AG04449 (cell line): Measurements from ENCODE around the gene SAFB.

Experiments
- CTCF ChIA-PET: fragments of 350-600 bp; formaldehyde crosslinking; extraction: SDS; loops from one replicate; lab custom pipeline; 2021; ENCODE audit warnings: antibody characterized with exemption; lab: Yijun Ruan, JAX
- POLR2A ChIA-PET: fragments of 400-600, 350-600 bp; formaldehyde crosslinking; extraction: SDS; loops from one replicate; lab custom pipeline; 2020; ENCODE audit warnings: antibody characterized with exemption, inconsistent platforms; lab: Yijun Ruan, JAX
- DNase-seq: peaks from one replicate; pipeline ENCODE4 v3.0.0-alpha.2; 2010; ENCODE audit warnings: low read depth, low spot score
- H3K4me3 ChIP-seq: 2 replicates; pipeline ENCODE4 v1.5.1; 2011; ENCODE audit warnings: low read depth, mild to moderate bottlenecking, control low read depth, low read length
- CTCF ChIP-seq: IDR thresholded peaks from one replicate; pipeline ENCODE4 v1.5.1; 2011; ENCODE audit warnings: mild to moderate bottlenecking, moderate library complexity, low read length, control low read depth, inconsistent platforms; ENCODE audit not compliant: insufficient read depth; ENCODE audit errors: missing control alignments

The SAFB gene

DNA sequence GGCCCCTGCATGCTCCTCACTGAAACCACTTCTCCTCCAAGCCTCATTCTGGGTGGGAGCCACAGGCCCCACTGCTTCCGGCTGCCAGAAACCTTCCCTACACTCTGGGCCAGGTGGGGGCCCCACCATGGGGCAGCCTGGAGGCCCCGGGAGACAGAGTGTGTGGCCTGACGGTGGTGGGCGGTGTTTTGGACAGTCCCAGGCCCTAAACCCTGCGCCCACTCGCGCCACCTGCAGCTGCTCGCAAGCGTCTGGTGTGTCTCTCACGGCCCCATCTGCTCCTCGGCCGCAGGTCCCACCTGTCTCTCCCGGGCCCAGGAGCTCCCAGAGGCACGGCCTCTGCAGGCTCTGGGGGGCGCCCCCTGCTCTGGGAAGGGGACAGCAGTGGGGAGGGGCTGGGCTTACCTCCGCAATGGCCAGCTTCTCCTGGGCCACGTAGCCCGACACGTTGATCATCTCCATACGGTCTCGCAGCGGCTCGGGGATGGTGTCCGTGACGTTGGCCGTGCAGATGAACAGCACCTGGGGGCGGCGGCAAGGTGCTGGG is 72.8 kb downstream of the SAFB start:
- DNase-seq: no peak
- no peak overlapping the region for H3K4me3 ChIP-seq
- TF ChIP-seq CTCF: no peak
- CTCF ChIA-PET: no interaction called here
- POLR2A ChIA-PET: interaction anchor here (0.9 kb wide), 1 partner anchor 23 kb away, joined by 3 read pairs; no protein-coding TSS in a partner anchor

- ChIA-PET POLR2A (interaction anchor here (0.9 kb wide), 1 partner anchor 22 kb away, joined by 3 read pairs; no protein-coding TSS in a partner anchor), CTCF (interaction anchor here (5.2 kb wide), 1 partner anchor 8 kb away, joined by 38 read pairs; the partner anchor contains the start of gene RPL36)
- TF ChIP-seq CTCF: no peak
- H3K4me3 ChIP-seq: no peak overlapping the region
- no peak for DNase-seq
These were observed 73.5 kb downstream of the SAFB start for GRCh38 chr19:5696196-5697021.

- POLR2A ChIA-PET: interaction anchor here (1.1 kb wide), 1 partner anchor 7 kb away, joined by 5 read pairs; the partner anchor contains the start of gene RPL36
- no peak overlapping the region for H3K4me3 ChIP-seq
- no peak for TF ChIP-seq CTCF
- CTCF ChIA-PET: interaction anchor here (0.7 to 5.2 kb wide), 2 partner anchors 9 to 23 kb away, joined by 3 to 38 read pairs; partner anchors contain the start of genes CATSPERD and RPL36
- no peak for DNase-seq
These were observed 74.4 kb downstream of the SAFB start for GRCh38 chr19:5697022-5697889.

DNA sequence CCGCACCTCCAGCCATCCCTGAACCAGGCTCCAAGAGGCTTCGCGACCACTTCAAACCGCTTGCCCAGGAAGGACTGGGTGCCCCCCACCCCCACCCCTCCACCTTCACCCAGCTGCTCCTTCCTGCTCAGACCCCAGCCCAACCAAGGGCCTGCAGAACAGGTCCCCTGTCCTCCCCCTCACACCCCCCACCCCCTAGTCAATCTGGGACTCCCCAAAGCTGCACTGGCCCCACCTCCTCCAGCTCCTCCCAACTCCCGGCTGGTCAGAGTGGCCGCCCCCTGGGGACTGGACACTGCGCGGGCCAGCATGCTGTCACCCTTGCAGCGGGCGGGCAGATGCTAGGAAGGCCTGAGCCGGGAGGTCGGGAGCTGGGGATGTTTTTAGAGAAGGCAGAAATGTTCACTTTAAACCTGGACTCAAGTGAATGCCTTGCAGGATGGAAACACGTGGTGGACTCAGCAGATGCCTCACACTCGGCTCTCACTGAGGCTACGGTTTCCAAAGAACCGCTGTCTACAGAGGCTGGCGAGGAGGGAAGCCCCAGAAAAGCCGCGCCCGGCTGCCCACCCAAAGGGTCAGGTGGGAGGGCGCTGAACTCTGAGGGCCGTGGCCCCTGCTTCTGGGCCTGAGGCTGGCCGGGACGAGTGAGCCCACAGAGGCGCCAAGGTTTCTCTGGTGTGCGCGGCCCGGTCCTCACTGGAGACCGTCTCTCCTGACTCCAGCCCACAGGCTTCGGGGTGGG is 75.2 kb downstream of the SAFB start:
- CTCF ChIA-PET: interaction anchor here (0.7 to 5.2 kb wide), 3 partner anchors 7 to 23 kb away, joined by 3 to 38 read pairs (median 4); partner anchors contain the start of genes CATSPERD and RPL36
- POLR2A ChIA-PET: interaction anchor here (1.1 to 1.7 kb wide), 2 partner anchors 7 to 8 kb away, joined by 4 to 5 read pairs; partner anchors contain the start of gene RPL36
- no peak for DNase-seq
- no peak for TF ChIP-seq CTCF
- no peak overlapping the region for H3K4me3 ChIP-seq

DNA sequence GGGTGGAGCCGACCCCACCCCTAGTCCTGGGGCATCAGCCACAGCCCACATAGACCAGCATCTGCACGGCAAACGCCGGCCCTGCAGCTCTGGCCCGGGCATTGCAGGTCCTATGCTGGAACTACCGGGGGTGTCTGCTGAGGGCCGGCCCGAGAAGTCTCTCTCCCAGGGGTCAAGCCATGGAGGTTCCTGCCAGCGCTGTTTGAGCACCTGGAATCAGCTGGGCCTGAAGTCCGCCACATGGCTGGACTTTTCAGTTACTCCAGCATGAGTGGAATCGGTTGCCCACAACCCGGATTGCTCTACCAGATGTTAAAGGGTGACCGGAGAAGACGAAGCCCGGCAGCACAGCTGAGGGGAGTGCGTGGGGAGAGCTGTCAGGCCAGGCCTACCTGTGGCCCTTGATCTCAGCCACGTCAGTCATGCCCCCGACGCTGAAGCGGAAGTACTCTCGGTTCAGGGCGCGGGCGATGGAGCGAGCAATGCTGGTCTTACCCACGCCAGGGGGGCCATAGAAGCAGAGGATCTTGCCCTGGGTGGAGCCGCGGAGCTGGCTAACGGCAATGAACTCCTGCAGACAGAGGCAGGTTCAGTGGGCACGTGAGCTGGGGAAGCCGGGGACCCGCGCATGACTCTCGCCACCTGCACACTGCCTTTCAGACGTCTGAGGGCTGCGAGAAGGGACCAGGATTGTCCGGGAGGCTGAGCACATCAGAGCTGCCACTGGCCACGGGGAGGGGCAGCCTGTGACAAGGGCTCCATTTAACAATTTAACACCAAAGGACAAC is 75.9 kb downstream of the SAFB start:
- ChIA-PET POLR2A (interaction anchor here (1.1 to 1.7 kb wide), 3 partner anchors 8 to 9 kb away, joined by 4 to 5 read pairs (median 5); partner anchors contain the start of gene RPL36), CTCF (interaction anchor here (0.8 to 5.2 kb wide), 3 partner anchors 8 to 11 kb away, joined by 4 to 38 read pairs (median 5); partner anchors contain the start of gene RPL36)
- no peak for DNase-seq
- no peak overlapping the region for H3K4me3 ChIP-seq
- TF ChIP-seq CTCF: no peak
